Osteoblast (primary cell): ENCODE data around the gene TPRG1L. TPM values are rescaled to one million over a fixed set of nuclear protein-coding genes. Genes with fewer than 3 reads are reported as not detected.

Experiments used
- DNase-seq: peaks from one replicate; pipeline ENCODE4 v3.0.0; 2011; ENCODE audit warnings: low spot score, mixed read lengths; ENCODE audit not compliant: insufficient read length; ENCODE audit errors: missing footprints
- H2AFZ ChIP-seq: 2 replicates; pipeline ENCODE4 v1.6.0; 2011; ENCODE audit warnings: mild to moderate bottlenecking, low read length
- H3K27ac ChIP-seq: 2 replicates; pipeline ENCODE4 v1.5.1; 2011; ENCODE audit warnings: mild to moderate bottlenecking, low read depth, low read length, moderate library complexity
- H3K27me3 ChIP-seq: 2 replicates; pipeline ENCODE4 v1.6.0; 2012; ENCODE audit warnings: mild to moderate bottlenecking, control low read depth, inconsistent platforms, low read length, moderate library complexity; ENCODE audit not compliant: insufficient read depth
- H3K36me3 ChIP-seq: 2 replicates; pipeline ENCODE4 v1.5.1; 2011; ENCODE audit warnings: mild to moderate bottlenecking, low read length, control low read depth, moderate library complexity; ENCODE audit not compliant: insufficient read depth
- H3K4me1 ChIP-seq: 2 replicates; pipeline ENCODE4 v1.5.1; 2011; ENCODE audit warnings: mild to moderate bottlenecking, low read length, control low read depth, moderate library complexity; ENCODE audit not compliant: insufficient read depth
- H3K4me2 ChIP-seq: 2 replicates; pipeline ENCODE4 v1.6.0; 2011; ENCODE audit warnings: mild to moderate bottlenecking, low read length; ENCODE audit not compliant: insufficient read depth
- H3K4me3 ChIP-seq: fragments of 200-600 bp; sonication (generic); 3 replicates; pipeline ENCODE4 v1.5.1; 2012; ENCODE audit warnings: mild to moderate bottlenecking, low read length, inconsistent platforms; ENCODE audit not compliant: insufficient read depth
- H3K79me2 ChIP-seq: 2 replicates; pipeline ENCODE4 v1.6.0; 2012; ENCODE audit warnings: mild to moderate bottlenecking, low read length, control low read depth, inconsistent platforms; ENCODE audit not compliant: insufficient read depth
- H3K9me3 ChIP-seq: 2 replicates; pipeline ENCODE4 v1.5.1; 2011; ENCODE audit warnings: low read depth, low read length, control low read depth
- H4K20me1 ChIP-seq: 2 replicates; pipeline ENCODE4 v1.6.0; 2012; ENCODE audit warnings: mild to moderate bottlenecking, low read length, control low read depth; ENCODE audit not compliant: insufficient read depth
- total RNA-seq: library from RNA; depleted of rRNA; stranded (reverse); fragments of >200 nt; gene quantifications from 2 replicates; pipeline ENCODE4 v1.2.3, GENCODE V29; 2012
- TF ChIP-seq, protein P1 (sequence below): IDR thresholded peaks from 2 replicates; pipeline ENCODE4 v1.5.1; 2011; ENCODE audit warnings: mild to moderate bottlenecking, low read depth, low read length, moderate library complexity; ENCODE audit errors: extremely low read depth

The TPRG1L gene
- total RNA-seq, 1 donor = 35.8 TPM

DNA sequence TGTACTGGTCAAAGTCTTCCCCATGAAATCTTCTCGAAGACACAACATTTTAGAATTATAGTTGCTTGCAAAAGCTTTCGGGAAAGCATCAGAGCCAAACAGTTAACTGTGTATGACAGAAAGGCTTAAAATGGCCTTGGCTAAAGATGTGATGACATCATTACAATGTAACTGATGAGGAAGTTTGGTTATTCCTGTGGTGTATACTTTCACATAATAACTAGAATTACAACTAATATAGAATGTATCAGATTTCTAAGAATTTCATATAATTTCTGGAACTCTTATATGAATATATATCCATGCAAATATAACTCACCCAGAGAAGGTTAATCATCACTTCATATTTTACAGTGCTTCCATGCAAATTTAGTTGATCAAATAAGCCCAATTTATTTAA is 35.9 kb downstream of the TPRG1L start:
- H3K27ac ChIP-seq = no peak overlapping the region
- H3K27me3 ChIP-seq = peaks cover 17% of the 10 kb centered on the region
- no peaks in the 10 kb centered on the region for H3K36me3 ChIP-seq
- no peak for DNase-seq
- no peaks in the 10 kb centered on the region for H4K20me1 ChIP-seq
- no peak overlapping the region for H2AFZ ChIP-seq
- H3K4me2 ChIP-seq = no peak overlapping the region
- H3K9me3 ChIP-seq = no peaks in the 10 kb centered on the region
- no peak overlapping the region for H3K4me3 ChIP-seq
- H3K4me1 ChIP-seq = no peaks in the 10 kb centered on the region
- no peaks in the 10 kb centered on the region for H3K79me2 ChIP-seq
- TF ChIP-seq, protein P1, sequence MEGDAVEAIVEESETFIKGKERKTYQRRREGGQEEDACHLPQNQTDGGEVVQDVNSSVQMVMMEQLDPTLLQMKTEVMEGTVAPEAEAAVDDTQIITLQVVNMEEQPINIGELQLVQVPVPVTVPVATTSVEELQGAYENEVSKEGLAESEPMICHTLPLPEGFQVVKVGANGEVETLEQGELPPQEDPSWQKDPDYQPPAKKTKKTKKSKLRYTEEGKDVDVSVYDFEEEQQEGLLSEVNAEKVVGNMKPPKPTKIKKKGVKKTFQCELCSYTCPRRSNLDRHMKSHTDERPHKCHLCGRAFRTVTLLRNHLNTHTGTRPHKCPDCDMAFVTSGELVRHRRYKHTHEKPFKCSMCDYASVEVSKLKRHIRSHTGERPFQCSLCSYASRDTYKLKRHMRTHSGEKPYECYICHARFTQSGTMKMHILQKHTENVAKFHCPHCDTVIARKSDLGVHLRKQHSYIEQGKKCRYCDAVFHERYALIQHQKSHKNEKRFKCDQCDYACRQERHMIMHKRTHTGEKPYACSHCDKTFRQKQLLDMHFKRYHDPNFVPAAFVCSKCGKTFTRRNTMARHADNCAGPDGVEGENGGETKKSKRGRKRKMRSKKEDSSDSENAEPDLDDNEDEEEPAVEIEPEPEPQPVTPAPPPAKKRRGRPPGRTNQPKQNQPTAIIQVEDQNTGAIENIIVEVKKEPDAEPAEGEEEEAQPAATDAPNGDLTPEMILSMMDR = no peak

DNA sequence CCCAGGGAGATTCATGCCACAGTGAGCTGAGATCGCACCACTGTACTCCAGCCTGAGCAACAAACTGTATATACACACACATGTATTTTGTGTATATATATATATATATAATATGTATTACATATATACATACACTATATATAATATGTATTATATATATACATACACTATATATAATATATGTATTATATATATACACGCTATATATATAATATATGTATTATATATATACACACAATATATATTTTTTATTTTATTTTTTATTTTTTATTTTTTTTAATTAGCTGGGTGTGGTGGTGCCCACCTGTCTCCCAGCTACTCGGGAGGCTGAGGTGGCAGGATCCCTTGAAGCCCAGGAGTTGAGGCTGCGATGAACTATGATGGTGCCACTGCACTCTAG is 36.8 kb downstream of the TPRG1L start:
- Histone ChIP-seq H3K4me2 (no peak overlapping the region), H2AFZ (no peak overlapping the region), H3K4me1 (no peaks in the 10 kb centered on the region), H3K9me3 (no peaks in the 10 kb centered on the region), H3K4me3 (no peak overlapping the region), H3K79me2 (no peaks in the 10 kb centered on the region), H3K27ac (no peak overlapping the region), H3K27me3 (peaks cover 16% of the 10 kb centered on the region), H3K36me3 (no peaks in the 10 kb centered on the region), H4K20me1 (no peaks in the 10 kb centered on the region)
- DNase-seq = no peak
- TF ChIP-seq, protein P1 = no peak

DNA sequence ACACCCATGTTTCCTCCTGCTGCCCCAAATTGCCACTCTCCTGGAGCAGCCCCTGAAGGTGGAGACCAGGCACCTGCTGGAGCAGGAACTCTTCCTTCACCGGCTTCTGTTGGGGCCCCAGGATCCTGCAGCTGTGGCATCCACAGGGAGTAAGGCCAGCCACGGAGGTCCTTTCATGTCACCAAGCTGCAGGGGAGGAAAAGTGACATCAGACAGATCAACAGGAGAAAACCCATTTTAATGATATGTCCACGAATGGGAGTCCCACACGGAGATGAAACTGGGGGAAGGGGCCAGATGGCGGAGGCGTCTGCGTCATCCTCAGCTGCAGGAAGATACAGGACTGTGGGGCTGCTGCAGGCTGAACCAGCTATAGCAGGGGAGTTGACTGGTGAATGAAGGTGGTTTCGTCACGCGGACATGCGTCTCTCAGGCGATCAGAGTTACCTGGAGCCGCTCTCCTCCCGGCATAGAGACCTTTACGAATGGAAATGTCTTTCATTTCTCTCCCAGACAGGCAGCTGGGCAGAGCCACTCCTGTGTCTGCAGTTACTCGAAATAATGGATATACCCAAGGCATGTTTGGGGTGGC is 37.4 kb downstream of the TPRG1L start:
- no peaks in the 10 kb centered on the region for H3K79me2 ChIP-seq
- H3K4me2 ChIP-seq = no peak overlapping the region
- no peaks in the 10 kb centered on the region for H4K20me1 ChIP-seq
- TF ChIP-seq, protein P1 = no peak
- H3K36me3 ChIP-seq = no peaks in the 10 kb centered on the region
- H3K27me3 ChIP-seq = peaks cover 10% of the 10 kb centered on the region
- no peak for DNase-seq
- no peaks in the 10 kb centered on the region for H3K4me1 ChIP-seq
- no peak overlapping the region for H3K27ac ChIP-seq
- no peak overlapping the region for H3K4me3 ChIP-seq
- H3K9me3 ChIP-seq = no peaks in the 10 kb centered on the region
- H2AFZ ChIP-seq = no peak overlapping the region

DNA sequence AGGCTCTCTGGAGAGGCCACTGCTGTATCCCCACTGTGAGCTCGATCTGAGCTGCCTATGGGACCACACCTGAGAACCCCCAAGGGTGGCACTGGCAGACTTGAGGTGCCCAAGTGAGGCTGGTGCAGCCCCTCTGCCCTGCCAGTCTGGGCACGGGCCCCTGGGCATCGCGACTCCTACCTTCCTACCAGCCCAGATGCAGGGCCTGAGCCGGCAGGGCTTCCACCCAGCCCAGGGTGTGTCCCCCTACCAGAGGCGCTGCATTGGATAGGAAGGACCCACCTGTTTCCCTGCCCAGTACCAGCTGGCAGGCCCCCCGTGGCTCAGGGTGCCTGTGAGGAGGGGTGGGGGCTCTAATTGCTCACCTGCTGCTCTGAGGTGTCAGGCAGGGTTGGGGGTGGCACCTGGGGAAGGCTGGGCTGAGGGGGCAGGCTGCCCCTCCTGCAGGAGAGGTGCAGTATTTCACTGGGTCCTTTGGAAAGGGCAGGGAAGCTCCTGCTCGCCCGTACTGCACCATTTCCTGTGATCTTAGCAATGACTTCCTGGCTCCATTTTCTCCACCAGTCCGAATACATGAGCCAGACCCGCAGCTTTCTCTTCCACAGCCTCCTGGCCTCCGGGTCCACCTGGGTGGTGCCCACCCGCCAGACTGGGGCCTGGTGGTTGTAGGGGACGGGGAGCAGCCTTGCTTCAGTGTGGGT is 39.3 kb downstream of the TPRG1L start:
- Histone ChIP-seq H3K79me2 (no peaks in the 10 kb centered on the region), H3K27me3 (peaks cover 6% of the 10 kb centered on the region), H4K20me1 (no peaks in the 10 kb centered on the region), H3K4me1 (no peaks in the 10 kb centered on the region), H3K36me3 (no peaks in the 10 kb centered on the region), H3K9me3 (no peaks in the 10 kb centered on the region), H3K4me3 (no peak overlapping the region), H3K4me2 (no peak overlapping the region), H3K27ac (no peak overlapping the region), H2AFZ (no peak overlapping the region)
- TF ChIP-seq, protein P1 = no peak
- no peak for DNase-seq
